ENCODE data around the gene HMOX2. TPM values are rescaled to one million over a fixed set of nuclear protein-coding genes. Genes with fewer than 3 reads are reported as not detected.

The HMOX2 gene
- total and polyA plus RNA-seq, 7 donors = 20.8 to 49.0 (median 23.3) TPM

- Histone ChIP-seq H3K27me3 (ENCODE audit: insufficient read depth in 3 of 3, low read length in 2 of 3) (no peaks in the 10 kb centered on the region), H3K36me3 (ENCODE audit: insufficient read depth in 1 of 2, low read depth in 1 of 2) (peaks cover 0 to 61% of the 10 kb centered on the region in 2 donors), H3K27ac (peak overlapping the region; percentile 14), H3K4me3 (no peak overlapping the region), H3K9me3 (no peaks in the 10 kb centered on the region), H3K4me1 (no peaks in the 10 kb centered on the region)
- peak; percentile 85 for TF ChIP-seq CTCF (IDR thresholded peaks at IDR 0.05)
- peak; percentile 84 to 94 (median 91) for ATAC-seq
- DNase-seq = no peak
- 1 to 3% (median 2%) methylated on average over 3 of the region's 3 CpGs for WGBS, 3 donors
- intact Hi-C loops (cut with DNase I) = loop anchor here (1.0 to 10.0 kb wide), 3 partner anchors 42 to 448 kb away; partner anchors contain the start of gene SEC14L5 (in 1 of the 2)
These were observed 30.3 kb downstream of the HMOX2 start for GRCh38 chr16:4506450-4506849.

GRCh38 chr16:4507588-4508345 is 31.6 kb downstream of the HMOX2 start:
- TF ChIP-seq CTCF (IDR thresholded peaks at IDR 0.05) = no peak
- Histone ChIP-seq H3K27ac (no peak overlapping the region), H3K27me3 (ENCODE audit: insufficient read depth in 3 of 3, low read length in 2 of 3) (no peaks in the 10 kb centered on the region), H3K4me1 (no peaks in the 10 kb centered on the region), H3K9me3 (no peaks in the 10 kb centered on the region), H3K4me3 (no peak overlapping the region), H3K36me3 (ENCODE audit: insufficient read depth in 1 of 2, low read depth in 1 of 2) (peaks cover 3 to 74% of the 10 kb centered on the region in 2 donors)
- ATAC-seq = no peak
- intact Hi-C loops (cut with DNase I) = loop anchor here (2.0 to 10.0 kb wide), 2 partner anchors 41 to 447 kb away; partner anchors contain the start of gene SEC14L5 (in 1 of the 2)
- WGBS, 3 donors = 88 to 92% (median 90%) methylated on average over 17 of the region's 17 CpGs
- no peak for DNase-seq

GRCh38 chr16:4508806-4509205 is 32.6 kb downstream of the HMOX2 start:
- Histone ChIP-seq H3K4me1 (no peaks in the 10 kb centered on the region), H3K36me3 (ENCODE audit: insufficient read depth in 1 of 2, low read depth in 1 of 2) (peaks cover 3 to 85% of the 10 kb centered on the region in 2 donors), H3K27me3 (ENCODE audit: insufficient read depth in 3 of 3, low read length in 2 of 3) (no peaks in the 10 kb centered on the region), H3K9me3 (no peaks in the 10 kb centered on the region), H3K4me3 (no peak overlapping the region), H3K27ac (no peak overlapping the region)
- no peak for ATAC-seq
- WGBS, 3 donors = 91 to 96% (median 96%) methylated on average over 3 of the region's 3 CpGs
- no peak for DNase-seq
- TF ChIP-seq CTCF (IDR thresholded peaks at IDR 0.05) = no peak
- intact Hi-C loops (cut with DNase I) = loop anchor here in 1 of 2 donors (10.0 kb wide), 1 partner anchor 446 kb away; the partner anchor contains the start of gene SEC14L5

- no peaks in the 10 kb centered on the region for H3K4me1 ChIP-seq
These were observed 33.2 kb downstream of the HMOX2 start for GRCh38 chr16:4509420-4509819.

More at GRCh38 chr16:4509420-4509819, 33.2 kb downstream of the HMOX2 start:
- Histone ChIP-seq H3K9me3 (no peaks in the 10 kb centered on the region), H3K36me3 (ENCODE audit: insufficient read depth in 1 of 2, low read depth in 1 of 2) (peaks cover 3 to 88% of the 10 kb centered on the region in 2 donors), H3K27me3 (ENCODE audit: insufficient read depth in 3 of 3, low read length in 2 of 3) (no peaks in the 10 kb centered on the region), H3K4me3 (no peak overlapping the region), H3K27ac (no peak overlapping the region)
- DNase-seq = no peak
- 85 to 88% (median 88%) methylated on average over 8 of the region's 8 CpGs for WGBS, 3 donors
- intact Hi-C loops (cut with DNase I) = loop anchor here in 1 of 2 donors (10.0 kb wide), 1 partner anchor 445 kb away; the partner anchor contains the start of gene SEC14L5
- no peak for ATAC-seq
- TF ChIP-seq CTCF (IDR thresholded peaks at IDR 0.05) = no peak

Measured in psoas muscle (tissue), 8 donors.